Measurements from ENCODE around the gene MGAT3. TPM values are rescaled to one million over a fixed set of nuclear protein-coding genes. Genes with fewer than 3 reads are reported as not detected.
"Not testable (repeated sequence)": the region's sequence is repeated elsewhere in the genome, so short reads cannot be mapped to it uniquely, and the experiment has no call there.

The MGAT3 gene
- total and polyA plus RNA-seq, 2 donors (not counting 1 experiment from before 2014, with no cell fraction given): 11.1 to 27.8 TPM

DNA sequence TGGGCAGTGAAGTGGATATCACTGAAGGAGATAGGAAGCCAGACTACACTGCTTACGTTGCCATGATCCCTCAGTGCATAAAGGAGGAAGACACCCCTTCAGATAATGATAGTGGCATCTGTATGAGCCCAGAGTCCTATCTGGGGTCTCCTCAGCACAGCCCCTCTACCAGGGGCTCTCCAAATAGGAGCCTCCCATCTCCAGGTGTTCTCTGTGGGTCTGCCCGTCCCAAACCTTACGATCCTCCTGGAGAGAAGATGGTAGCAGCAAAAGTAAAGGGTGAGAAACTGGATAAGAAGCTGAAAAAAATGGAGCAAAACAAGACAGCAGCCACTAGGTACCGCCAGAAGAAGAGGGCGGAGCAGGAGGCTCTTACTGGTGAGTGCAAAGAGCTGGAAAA, 65.3 kb downstream of the MGAT3 start:
- Histone ChIP-seq H3K27ac (ENCODE audit: low read length in 2 of 2) (peak overlapping the region in 1 of 2 donors; percentile 95), H4K20me1 (ENCODE audit: control insufficient read depth, insufficient read depth, low read length, poor library complexity, severe bottlenecking) (peaks cover 57% of the 10 kb centered on the region), H3K4me3 (ENCODE audit: control extremely low read depth in 1 of 5, extremely low read depth in 1 of 5, insufficient read depth in 1 of 5, low read depth in 2 of 5, low read length in 4 of 5) (peak overlapping the region in 3 of 5 experiments; percentile 82 to 100 (median 99)), H3K36me3 (replicated peaks in 1 of 2; ENCODE audit: control extremely low read depth in 1 of 2, control insufficient read depth in 1 of 2, extremely low read depth in 1 of 2, insufficient read depth in 2 of 2, low read length in 1 of 2) (peaks cover 0 to 42% of the 10 kb centered on the region in 2 experiments), H3K4me2 (replicated peaks; ENCODE audit: low read depth, low read length, poor library complexity, severe bottlenecking) (peak overlapping the region; percentile 93), H3K4me1 (ENCODE audit: control insufficient read depth in 2 of 2, insufficient read depth in 2 of 2, low read length in 2 of 2) (peaks cover 37 to 61% of the 10 kb centered on the region in 2 donors), H3K79me2 (ENCODE audit: control insufficient read depth, insufficient read depth, low read length) (peaks cover 67% of the 10 kb centered on the region), H3K9ac (ENCODE audit: low read length) (peak overlapping the region; percentile 100)
- H3K27me3 ChIP-seq (replicated peaks in 1 of 4; ENCODE audit: control extremely low read depth in 1 of 4, control insufficient read depth in 3 of 4, insufficient read depth in 4 of 4, low read length in 3 of 4); H3K27me3 Mint-ChIP-seq; DNase-seq; H2AFZ ChIP-seq (ENCODE audit: insufficient read depth, low read depth, low read length, poor library complexity, severe bottlenecking); ATAC-seq (ENCODE audit: low read depth); H3K9me3 Mint-ChIP-seq (ENCODE audit: insufficient read depth); H3K9me3 ChIP-seq (ENCODE audit: control extremely low read depth in 1 of 3, control insufficient read depth in 2 of 3, insufficient read depth in 1 of 3, low read length in 2 of 3): not testable (repeated sequence)
- intact Hi-C loops (cut with micrococcal nuclease): loop anchor here (10.0 kb wide), 1 partner anchor 647 kb away; the partner anchor contains the start of gene CBX6
- WGBS (ENCODE audit: insufficient coverage): no CpG with 5 or more reads among the region's 5 CpGs
- Mint-ChIP-seq H3K4me3 (peak overlapping the region; percentile 94), H3K27ac (peak overlapping the region; percentile 98), H3K4me1 (peaks cover 63% of the 10 kb centered on the region)
- POLR2A ChIA-PET: interaction anchor here (0.7 to 2.5 kb wide), 2 partner anchors 203 to 1764 kb away, joined by 8 to 30 read pairs; partner anchors contain the start of gene RPL3
- CTCF ChIA-PET: interaction anchor here (0.7 to 2.6 kb wide), 6 partner anchors 8 to 205 kb away, joined by 4 to 54 read pairs (median 4); partner anchors contain the start of gene RPL3

DNA sequence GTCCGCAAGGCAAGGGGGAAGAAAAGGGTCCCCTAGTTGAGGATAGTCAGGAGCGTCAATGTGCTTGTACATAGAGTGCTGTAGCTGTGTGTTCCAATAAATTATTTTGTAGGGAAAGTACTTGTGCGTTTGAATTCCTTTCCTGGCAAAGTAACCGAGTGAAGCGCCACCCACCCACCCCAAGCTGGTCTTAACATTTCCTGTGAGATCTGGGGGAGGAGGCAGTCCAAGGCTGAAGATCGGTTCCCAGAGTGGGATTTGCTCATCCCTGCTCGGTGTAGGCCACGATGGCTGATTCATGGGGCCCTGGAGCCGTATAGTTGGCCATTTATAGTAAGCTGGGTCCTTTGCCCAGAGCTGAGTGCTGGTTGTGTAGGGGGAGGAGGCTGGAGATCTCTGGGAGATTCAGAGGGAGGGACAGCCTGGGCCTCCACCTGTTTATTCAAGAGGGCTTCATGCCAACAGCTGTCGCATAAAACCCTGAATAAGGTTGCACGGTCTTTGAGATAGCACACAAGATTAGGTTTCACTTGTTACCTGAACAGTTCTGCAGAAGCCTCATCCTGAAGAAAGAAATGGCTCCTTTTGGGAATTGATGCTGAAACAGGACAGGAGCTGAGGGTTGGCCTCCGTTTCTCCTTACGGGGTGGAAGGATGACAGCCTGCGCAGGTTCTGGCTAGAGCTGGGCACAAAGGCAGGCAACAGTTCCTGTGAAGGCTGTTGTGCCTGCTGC, 65.9 kb downstream of the MGAT3 start:
- H3K9ac ChIP-seq (ENCODE audit: low read length): peak overlapping the region; percentile 0
- H3K79me2 ChIP-seq (ENCODE audit: control insufficient read depth, insufficient read depth, low read length): peaks cover 72% of the 10 kb centered on the region
- peak overlapping the region; percentile 98 for H3K27ac Mint-ChIP-seq
- peaks cover 63% of the 10 kb centered on the region for H4K20me1 ChIP-seq (ENCODE audit: control insufficient read depth, insufficient read depth, low read length, poor library complexity, severe bottlenecking)
- H3K4me3 ChIP-seq (ENCODE audit: control extremely low read depth in 1 of 5, extremely low read depth in 1 of 5, insufficient read depth in 1 of 5, low read depth in 2 of 5, low read length in 4 of 5): peak overlapping the region in 2 of 5 experiments; percentile 7 to 18
- peak overlapping the region; percentile 50 for H3K4me2 ChIP-seq (replicated peaks; ENCODE audit: low read depth, low read length, poor library complexity, severe bottlenecking)
- ChIA-PET POLR2A (interaction anchor here (0.8 to 1.0 kb wide), 2 partner anchors 21 to 203 kb away, joined by 3 read pairs; partner anchors contain the start of gene MIEF1), CTCF (interaction anchor here (0.7 to 2.3 kb wide), 5 partner anchors 9 to 205 kb away, joined by 4 to 10 read pairs (median 4); partner anchors contain the start of gene RPL3)
- peak overlapping the region; percentile 6 to 17 for H3K27ac ChIP-seq (ENCODE audit: low read length in 2 of 2)
- no peaks in the 10 kb centered on the region for H3K9me3 Mint-ChIP-seq (ENCODE audit: insufficient read depth)
- no peak overlapping the region for H2AFZ ChIP-seq (ENCODE audit: insufficient read depth, low read depth, low read length, poor library complexity, severe bottlenecking)
- peaks cover 69% of the 10 kb centered on the region for H3K4me1 Mint-ChIP-seq
- intact Hi-C loops (cut with micrococcal nuclease): loop anchor here (10.0 kb wide), 1 partner anchor 648 kb away; the partner anchor contains the start of gene CBX6
- TF ChIP-seq, protein P1, sequence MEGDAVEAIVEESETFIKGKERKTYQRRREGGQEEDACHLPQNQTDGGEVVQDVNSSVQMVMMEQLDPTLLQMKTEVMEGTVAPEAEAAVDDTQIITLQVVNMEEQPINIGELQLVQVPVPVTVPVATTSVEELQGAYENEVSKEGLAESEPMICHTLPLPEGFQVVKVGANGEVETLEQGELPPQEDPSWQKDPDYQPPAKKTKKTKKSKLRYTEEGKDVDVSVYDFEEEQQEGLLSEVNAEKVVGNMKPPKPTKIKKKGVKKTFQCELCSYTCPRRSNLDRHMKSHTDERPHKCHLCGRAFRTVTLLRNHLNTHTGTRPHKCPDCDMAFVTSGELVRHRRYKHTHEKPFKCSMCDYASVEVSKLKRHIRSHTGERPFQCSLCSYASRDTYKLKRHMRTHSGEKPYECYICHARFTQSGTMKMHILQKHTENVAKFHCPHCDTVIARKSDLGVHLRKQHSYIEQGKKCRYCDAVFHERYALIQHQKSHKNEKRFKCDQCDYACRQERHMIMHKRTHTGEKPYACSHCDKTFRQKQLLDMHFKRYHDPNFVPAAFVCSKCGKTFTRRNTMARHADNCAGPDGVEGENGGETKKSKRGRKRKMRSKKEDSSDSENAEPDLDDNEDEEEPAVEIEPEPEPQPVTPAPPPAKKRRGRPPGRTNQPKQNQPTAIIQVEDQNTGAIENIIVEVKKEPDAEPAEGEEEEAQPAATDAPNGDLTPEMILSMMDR (IDR thresholded peaks at IDR 0.05): no peak
- no peak for TF ChIP-seq EZH2 (IDR thresholded peaks at IDR 0.05; ENCODE audit: borderline replicate concordance, insufficient read depth, low read depth, low read length, poor library complexity, severe bottlenecking)
- no peaks in the 10 kb centered on the region for H3K27me3 Mint-ChIP-seq
- peak overlapping the region; percentile 94 for H3K4me3 Mint-ChIP-seq
- DNase-seq: peak; percentile 41
- H3K27me3 ChIP-seq (replicated peaks in 1 of 4; ENCODE audit: control extremely low read depth in 1 of 4, control insufficient read depth in 3 of 4, insufficient read depth in 4 of 4, low read length in 3 of 4): no peaks in the 10 kb centered on the region
- peaks cover 43 to 68% of the 10 kb centered on the region in 2 donors for H3K4me1 ChIP-seq (ENCODE audit: control insufficient read depth in 2 of 2, insufficient read depth in 2 of 2, low read length in 2 of 2)
- H3K9me3 ChIP-seq (ENCODE audit: control extremely low read depth in 1 of 3, control insufficient read depth in 2 of 3, insufficient read depth in 1 of 3, low read length in 2 of 3): peaks cover 0 to 7% (median 0%) of the 10 kb centered on the region in 3 donors
- H3K36me3 ChIP-seq (replicated peaks in 1 of 2; ENCODE audit: control extremely low read depth in 1 of 2, control insufficient read depth in 1 of 2, extremely low read depth in 1 of 2, insufficient read depth in 2 of 2, low read length in 1 of 2): peaks cover 0 to 42% of the 10 kb centered on the region in 2 experiments
- no peak for ATAC-seq (ENCODE audit: low read depth)
- WGBS (ENCODE audit: insufficient coverage): 63% methylated on average over 10 of the region's 14 CpGs
